Measurements from ENCODE around the gene SMYD3. TPM values are rescaled to one million over a fixed set of nuclear protein-coding genes. Genes with fewer than 3 reads are reported as not detected.

Gene SMYD3
- polyA plus RNA-seq, 2 of the 4 experiments (the other 2 are of a cell fraction), result 18.2 to 35.2 TPM

- H3K9me3 ChIP-seq, result no peaks in the 10 kb centered on the region
- no peak for TF ChIP-seq TP53 (CRISPR knock-in tag; IDR thresholded peaks at IDR 0.05)
- TF ChIP-seq POLR2A (IDR thresholded peaks at IDR 0.05; ENCODE audit: low read length), result no peak
- TF ChIP-seq CBX8 (IDR thresholded peaks at IDR 0.05), result no peak
- TF ChIP-seq PHF8 (IDR thresholded peaks at IDR 0.05; ENCODE audit: borderline replicate concordance, low read depth), result no peak
- TF ChIP-seq NFE2L2 (conservative IDR thresholded peaks at IDR 0.05; ENCODE audit: low read length), result no peak
- TF ChIP-seq KDM1A (IDR thresholded peaks at IDR 0.05; ENCODE audit: low read depth), result no peak
- TF ChIP-seq ELK1 (IDR thresholded peaks at IDR 0.05; ENCODE audit: low read depth, low read length), result no peak
- no peaks in the 10 kb centered on the region for H3K4me1 ChIP-seq
- no peak for ATAC-seq
- no peak overlapping the region for H3K4me3 ChIP-seq
- POLR2A ChIA-PET, result no interaction called here
- CTCF ChIA-PET, result interaction anchor here (0.6 kb wide), 1 partner anchor 14 kb away, joined by 4 read pairs; no protein-coding TSS in a partner anchor
- H3K4me2 ChIP-seq, result no peak overlapping the region
- H3K27ac ChIP-seq, result no peak overlapping the region
- FAIRE-seq, result no peak
- no peak for DNase-seq (ENCODE audit: low read depth in 1 of 2, low spot score in 1 of 2)
- WGBS (ENCODE audit: missing lambda C conversion rate), result 94% methylated on average over 3 of the region's 3 CpGs
Observed at GRCh38 chr1:246064891-246065290, 442.2 kb downstream of the SMYD3 start.

- DNase-seq (ENCODE audit: low read depth in 1 of 2, low spot score in 1 of 2), result no peak
- Histone ChIP-seq H3K4me2 (no peak overlapping the region), H3K4me3 (no peak overlapping the region), H3K9me3 (no peaks in the 10 kb centered on the region), H3K4me1 (no peaks in the 10 kb centered on the region), H3K27ac (no peak overlapping the region)
- CTCF ChIA-PET, result no interaction called here
- 86% methylated on average over 5 of the region's 5 CpGs for WGBS (ENCODE audit: missing lambda C conversion rate)
- ATAC-seq, result no peak
- POLR2A ChIA-PET, result no interaction called here
- no peak for TF ChIP-seq KDM1A (IDR thresholded peaks at IDR 0.05; ENCODE audit: low read depth)
- no peak for TF ChIP-seq HES2 (IDR thresholded peaks at IDR 0.05)
- TF ChIP-seq CHD2 (IDR thresholded peaks at IDR 0.05; ENCODE audit: low read length, partially characterized antibody), result no peak
- no peak for TF ChIP-seq KDM5A (IDR thresholded peaks at IDR 0.05)
- TF ChIP-seq MAZ (IDR thresholded peaks at IDR 0.05; ENCODE audit: borderline replicate concordance, low read depth, low read length), result no peak
- TF ChIP-seq CTCF (IDR thresholded peaks at IDR 0.05), result no peak
- TF ChIP-seq HDAC2 (IDR thresholded peaks at IDR 0.05), result no peak
- no peak for TF ChIP-seq POLR2AphosphoS2 (conservative IDR thresholded peaks at IDR 0.05; ENCODE audit: low read length)
- no peak for TF ChIP-seq PHF8 (IDR thresholded peaks at IDR 0.05; ENCODE audit: borderline replicate concordance, low read depth)
- TF ChIP-seq HEYL (CRISPR knock-in tag; IDR thresholded peaks at IDR 0.05), result no peak
- no peak for TF ChIP-seq BHLHE40 (IDR thresholded peaks at IDR 0.05; ENCODE audit: low read depth, low read length)
- TF ChIP-seq CHD4 (IDR thresholded peaks at IDR 0.05; ENCODE audit: borderline replicate concordance), result no peak
- no peak for TF ChIP-seq E2F6 (IDR thresholded peaks at IDR 0.05; ENCODE audit: borderline replicate concordance, low read depth)
- no peak for TF ChIP-seq GATA3 (IDR thresholded peaks at IDR 0.05; ENCODE audit: borderline replicate concordance)
- no peak for TF ChIP-seq POLR2A (IDR thresholded peaks at IDR 0.05; ENCODE audit: low read length)
- no peak for FAIRE-seq
Observed at GRCh38 chr1:246063013-246063616, 444.0 kb downstream of the SMYD3 start.

GRCh38 chr1:246058466-246058865 is 448.6 kb downstream of the SMYD3 start:
- Histone ChIP-seq H3K4me2 (no peak overlapping the region), H3K27ac (no peak overlapping the region), H3K4me1 (no peaks in the 10 kb centered on the region), H3K4me3 (no peak overlapping the region), H3K9me3 (no peaks in the 10 kb centered on the region)
- 84% methylated on average over 3 of the region's 3 CpGs for WGBS (ENCODE audit: missing lambda C conversion rate)
- TF ChIP-seq ZNF302 (CRISPR knock-in tag; IDR thresholded peaks at IDR 0.05) (no peak), BCL3 (IDR thresholded peaks at IDR 0.05) (no peak), EP300 (IDR thresholded peaks at IDR 0.05) (no peak), FOSL2 (IDR thresholded peaks at IDR 0.05) (no peak), FOSL2 (CRISPR knock-in tag; IDR thresholded peaks at IDR 0.05) (no peak), PHF8 (IDR thresholded peaks at IDR 0.05; ENCODE audit: borderline replicate concordance, low read depth) (no peak), RCOR1 (IDR thresholded peaks at IDR 0.05; ENCODE audit: low read depth, low read length) (no peak), MAZ (IDR thresholded peaks at IDR 0.05; ENCODE audit: borderline replicate concordance, low read depth, low read length) (no peak), HOXB5 (CRISPR knock-in tag; IDR thresholded peaks at IDR 0.05) (no peak)
- DNase-seq (ENCODE audit: low read depth in 1 of 2, low spot score in 1 of 2), result no peak
- CTCF ChIA-PET, result interaction anchor here (0.6 kb wide), 1 partner anchor 287 kb away, joined by 3 read pairs; no protein-coding TSS in a partner anchor
- no peak for ATAC-seq
- no peak for FAIRE-seq
- POLR2A ChIA-PET, result no interaction called here
